ENCODE measurements around the gene PDE2A.

PDE2A gene

GRCh38 chr11:72655896-72656464, 18.2 kb downstream of the PDE2A start:
- no peak for DNase-seq (ENCODE audit: low spot score)

GRCh38 chr11:72655014-72655413, 19.2 kb downstream of the PDE2A start:
- no peak for DNase-seq (ENCODE audit: low spot score)

GRCh38 chr11:72653649-72654048, 20.6 kb downstream of the PDE2A start:
- no peak for DNase-seq (ENCODE audit: low spot score)

- no peak for DNase-seq (ENCODE audit: low spot score)
Observed at GRCh38 chr11:72652873-72653630, 21.2 kb downstream of the PDE2A start.

GRCh38 chr11:72652133-72652532, 22.1 kb downstream of the PDE2A start:
- DNase-seq (ENCODE audit: low spot score) = no peak

- no peak for DNase-seq (ENCODE audit: low spot score)
Observed at GRCh38 chr11:72649215-72649976, 24.8 kb downstream of the PDE2A start.

GRCh38 chr11:72648384-72649136, 25.7 kb downstream of the PDE2A start:
- no peak for DNase-seq (ENCODE audit: low spot score)

- no peak for DNase-seq (ENCODE audit: low spot score)
Observed at GRCh38 chr11:72647882-72648281, 26.3 kb downstream of the PDE2A start.

GRCh38 chr11:72646472-72646871, 27.8 kb downstream of the PDE2A start:
- no peak for DNase-seq (ENCODE audit: low spot score)

GRCh38 chr11:72646024-72646423, 28.2 kb downstream of the PDE2A start:
- DNase-seq (ENCODE audit: low spot score) = no peak

GRCh38 chr11:72643547-72643946, 30.7 kb downstream of the PDE2A start:
- no peak for DNase-seq (ENCODE audit: low spot score)

- peak; percentile 87 for DNase-seq (ENCODE audit: low spot score)
Observed at GRCh38 chr11:72642884-72643522, 31.2 kb downstream of the PDE2A start.

- DNase-seq (ENCODE audit: low spot score) = peak; percentile 64
Observed at GRCh38 chr11:72642043-72642883, 32.0 kb downstream of the PDE2A start.

- DNase-seq (ENCODE audit: low spot score) = peak; percentile 32
Observed at GRCh38 chr11:72641522-72642042, 32.6 kb downstream of the PDE2A start.

GRCh38 chr11:72639502-72640375, 34.5 kb downstream of the PDE2A start:
- DNase-seq (ENCODE audit: low spot score) = no peak

- no peak for DNase-seq (ENCODE audit: low spot score)
Observed at GRCh38 chr11:72637926-72638325, 36.3 kb downstream of the PDE2A start.

GRCh38 chr11:72637198-72637597, 37.0 kb downstream of the PDE2A start:
- no peak for DNase-seq (ENCODE audit: low spot score)

- no peak for DNase-seq (ENCODE audit: low spot score)
Observed at GRCh38 chr11:72636376-72636775, 37.8 kb downstream of the PDE2A start.

GRCh38 chr11:72635933-72636332, 38.3 kb downstream of the PDE2A start:
- no peak for DNase-seq (ENCODE audit: low spot score)
